Measurements from ENCODE around the gene KCNAB1.
"Not testable (repeated sequence)": the region's sequence is repeated elsewhere in the genome, so short reads cannot be mapped to it uniquely, and the experiment has no call there.

KCNAB1 gene

GRCh38 chr3:156120528-156121251 lies at the start of gene KCNAB1:
Gene KCNAB1 (plus strand): TSS chr3:156120578.
- no peak for DNase-seq

GRCh38 chr3:156071031-156071430 lies 49.3 kb upstream of the KCNAB1 start:
- DNase-seq = no peak

GRCh38 chr3:156072950-156073657 lies 47.3 kb upstream of the KCNAB1 start:
- DNase-seq = not testable (repeated sequence)

GRCh38 chr3:156090126-156090525 lies 30.3 kb upstream of the KCNAB1 start:
- DNase-seq = no peak

GRCh38 chr3:156093964-156094363 lies 26.4 kb upstream of the KCNAB1 start:
- DNase-seq = no peak

- DNase-seq = no peak
Measured at GRCh38 chr3:156094391-156094790, 26.0 kb upstream of the KCNAB1 start.

- DNase-seq = not testable (repeated sequence)
Measured at GRCh38 chr3:156095652-156096051, 24.7 kb upstream of the KCNAB1 start.

GRCh38 chr3:156098437-156099035 lies 21.8 kb upstream of the KCNAB1 start:
- DNase-seq = no peak

- DNase-seq = not testable (repeated sequence)
Measured at GRCh38 chr3:156099348-156099747, 21.0 kb upstream of the KCNAB1 start.

GRCh38 chr3:156099984-156100383 lies 20.4 kb upstream of the KCNAB1 start:
- DNase-seq = not testable (repeated sequence)

- peak; percentile 10 for DNase-seq
Measured at GRCh38 chr3:156102267-156102931, 18.0 kb upstream of the KCNAB1 start.

GRCh38 chr3:156106721-156107373 lies 13.5 kb upstream of the KCNAB1 start:
- DNase-seq = no peak

- no peak for DNase-seq
Measured at GRCh38 chr3:156107504-156107903, 12.9 kb upstream of the KCNAB1 start.

- no peak for DNase-seq
Measured at GRCh38 chr3:156108616-156109015, 11.8 kb upstream of the KCNAB1 start.

GRCh38 chr3:156109989-156110388 lies 10.4 kb upstream of the KCNAB1 start:
- no peak for DNase-seq

GRCh38 chr3:156126467-156126866 lies 6.1 kb downstream of the KCNAB1 start:
- DNase-seq = no peak

- no peak for DNase-seq
Measured at GRCh38 chr3:156131241-156131640, 10.9 kb downstream of the KCNAB1 start.

- no peak for DNase-seq
Measured at GRCh38 chr3:156131799-156132198, 11.4 kb downstream of the KCNAB1 start.

GRCh38 chr3:156132313-156132712 lies 11.9 kb downstream of the KCNAB1 start:
- no peak for DNase-seq

- DNase-seq = no peak
Measured at GRCh38 chr3:156133076-156133475, 12.7 kb downstream of the KCNAB1 start.

GRCh38 chr3:156135921-156136638 lies 15.7 kb downstream of the KCNAB1 start:
- no peak for DNase-seq

GRCh38 chr3:156137397-156137796 lies 17.0 kb downstream of the KCNAB1 start:
- not testable (repeated sequence) for DNase-seq
